Activated naive CD4-positive, alpha-beta T cell treated with anti-CD3 and anti-CD28 coated beads, Interleukin-2, amount 50 U/mL, for 16 hours (primary cell): ENCODE measurements around the gene OCEL1.
A peak's percentile ranks its signal among the peaks of the same experiment; 100 is the strongest.

Experiments
- DNase-seq: peaks from one replicate; pipeline ENCODE4 v3.0.0-alpha.2; 2020

Gene OCEL1

DNA sequence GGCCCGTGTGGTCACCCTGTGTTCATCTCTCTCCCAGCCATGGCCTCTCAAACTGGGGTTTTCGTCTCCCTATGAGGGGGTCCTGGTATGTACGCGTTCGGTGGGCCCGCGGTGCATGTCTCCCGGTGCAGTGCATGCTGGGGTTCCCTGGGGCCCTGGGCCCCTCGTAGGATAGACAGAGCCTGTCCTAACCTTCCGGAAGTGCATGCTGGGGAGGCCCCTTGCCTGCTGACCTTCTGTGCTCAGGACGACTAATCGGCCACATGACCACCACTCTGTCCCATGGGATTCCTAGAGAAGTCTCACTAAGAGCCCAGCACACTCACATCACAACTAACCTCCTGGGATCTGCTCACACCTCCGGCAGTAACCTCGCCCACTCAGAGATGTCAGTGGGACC is 15.7 kb upstream of the OCEL1 start:
- no peak for DNase-seq

DNA sequence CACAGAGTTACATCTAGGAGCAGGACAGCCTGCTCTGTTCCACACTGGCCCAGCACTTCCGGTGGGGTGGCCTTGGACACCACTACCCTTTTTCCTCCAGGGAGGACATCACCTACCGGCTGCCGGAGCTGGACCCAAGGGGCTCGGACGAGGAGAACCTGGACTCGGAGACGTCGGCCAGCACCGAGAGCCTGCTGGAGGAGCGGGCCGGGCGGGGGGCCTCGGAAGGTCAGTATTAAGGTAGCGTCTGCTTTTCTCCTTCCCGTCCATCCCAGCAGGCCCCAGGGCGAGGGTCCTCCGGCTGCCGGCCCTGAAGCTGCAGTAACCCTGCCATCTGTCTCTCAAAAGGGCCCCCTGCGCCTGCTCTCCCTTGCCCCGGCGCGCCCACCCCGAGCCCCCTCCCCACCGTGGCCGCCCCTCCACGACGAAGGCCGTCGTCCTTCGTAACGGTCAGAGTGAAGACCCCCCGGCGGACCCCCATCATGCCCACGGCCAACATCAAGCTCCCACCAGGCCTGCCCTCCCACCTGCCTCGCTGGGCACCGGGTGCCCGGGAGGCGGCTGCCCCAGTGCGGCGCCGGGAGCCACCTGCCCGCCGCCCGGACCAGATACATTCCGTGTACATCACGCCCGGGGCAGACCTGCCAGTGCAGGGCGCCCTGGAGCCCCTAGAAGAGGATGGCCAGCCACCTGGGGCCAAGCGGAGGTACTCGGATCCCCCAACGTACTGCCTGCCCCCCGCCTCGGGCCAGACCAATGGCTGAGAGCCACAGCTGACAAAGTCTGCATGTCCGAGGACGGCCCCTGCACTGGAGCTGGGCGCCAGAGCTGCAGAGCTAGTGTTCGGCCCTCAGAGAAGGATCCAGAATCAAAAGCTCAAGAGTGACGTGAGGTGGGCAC is 14.2 kb upstream of the OCEL1 start:
- no peak for DNase-seq

DNA sequence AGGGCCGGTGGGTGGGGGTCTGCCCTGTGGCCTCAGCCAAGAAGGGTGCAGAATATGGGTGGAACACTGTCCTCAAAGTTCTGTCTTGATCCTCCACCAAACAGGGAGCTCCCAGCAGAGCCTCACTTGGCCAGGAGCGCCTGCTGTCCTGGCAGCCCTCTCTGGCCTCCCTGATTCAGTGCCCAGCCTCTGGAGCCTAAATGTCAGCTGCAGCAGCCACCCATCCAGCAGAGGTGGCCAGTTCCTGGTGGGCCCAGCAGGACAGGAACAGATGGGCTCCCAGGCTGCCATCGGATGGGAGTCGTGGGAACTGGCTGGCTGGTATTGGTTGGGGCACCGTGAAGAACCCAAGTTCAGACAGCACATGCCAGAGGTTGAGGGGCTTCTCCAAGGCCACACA is 12.7 kb upstream of the OCEL1 start:
- no peak for DNase-seq

- no peak for DNase-seq
Measured at GRCh38 chr19:17214508-17215126, 11.4 kb upstream of the OCEL1 start.

GRCh38 chr19:17215127-17215971 is 10.7 kb upstream of the OCEL1 start, which contains the start of gene USE1:
TSS of gene USE1 (plus strand) at chr19:17215357. CDS start at chr19:17215406, 49 bp downstream.
- DNase-seq, result peak; percentile 87

- no peak for DNase-seq
Measured at GRCh38 chr19:17216058-17216670, 9.9 kb upstream of the OCEL1 start.

GRCh38 chr19:17219286-17219685 is 6.7 kb upstream of the OCEL1 start:
- no peak for DNase-seq

DNA sequence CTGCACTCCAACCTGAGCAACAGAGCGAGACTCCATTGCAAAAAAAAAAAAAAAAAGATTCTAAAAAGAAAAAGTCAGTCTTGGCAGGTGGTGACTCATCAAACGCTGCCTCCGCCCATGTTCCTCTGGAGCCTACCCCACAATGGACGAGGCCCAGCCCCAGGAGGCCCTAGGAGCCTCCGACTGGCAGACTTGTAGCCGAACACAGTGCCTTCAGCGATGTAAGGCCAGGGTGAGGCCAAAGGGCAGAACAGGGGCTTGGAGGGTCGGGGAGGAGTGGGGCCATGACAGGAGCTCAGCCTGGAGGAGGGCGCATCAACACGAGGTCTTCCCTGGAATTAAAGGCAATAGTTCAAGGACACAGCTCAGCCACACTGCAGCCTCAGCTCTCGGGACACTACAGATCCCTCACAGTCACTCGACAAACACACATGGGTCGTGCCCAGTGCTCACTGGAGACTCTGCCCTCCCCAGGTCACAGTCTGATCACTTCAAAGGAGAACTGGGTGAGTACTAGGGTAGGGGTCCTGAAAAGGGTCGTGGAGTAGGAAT is 5.7 kb upstream of the OCEL1 start:
- no peak for DNase-seq

- no peak for DNase-seq
Measured at GRCh38 chr19:17225053-17225452, 973 bp upstream of the OCEL1 start.

DNA sequence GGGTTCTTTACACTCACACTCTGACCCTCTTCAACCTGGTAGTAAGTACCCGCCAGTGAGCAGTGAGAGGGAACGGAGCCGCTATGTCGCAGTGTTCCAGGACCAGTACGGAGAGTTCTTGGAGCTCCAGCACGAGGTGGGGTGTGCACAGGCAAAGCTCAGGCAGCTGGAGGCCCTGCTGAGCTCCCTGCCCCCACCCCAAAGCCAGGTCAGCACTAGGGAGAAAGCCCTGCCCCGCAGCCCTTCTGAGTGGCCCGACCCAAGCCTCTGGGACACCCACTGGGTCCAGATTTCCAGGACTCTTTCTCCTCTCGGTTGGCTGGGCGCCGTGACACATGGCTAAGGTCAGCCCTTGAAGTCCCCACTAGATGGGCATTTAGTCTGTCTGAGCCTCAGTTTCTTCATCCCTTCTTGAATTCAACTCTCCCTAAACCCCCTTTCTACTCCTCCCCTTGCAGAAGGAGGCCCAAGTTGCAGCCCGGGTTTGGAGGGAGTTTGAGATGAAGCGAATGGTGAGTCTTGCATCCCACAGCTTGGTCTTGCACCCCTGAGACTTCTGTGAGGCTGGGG is 1.9 kb downstream of the OCEL1 start:
- no peak for DNase-seq

- no peak for DNase-seq
Measured at GRCh38 chr19:17229890-17230289, 3.9 kb downstream of the OCEL1 start.

DNA sequence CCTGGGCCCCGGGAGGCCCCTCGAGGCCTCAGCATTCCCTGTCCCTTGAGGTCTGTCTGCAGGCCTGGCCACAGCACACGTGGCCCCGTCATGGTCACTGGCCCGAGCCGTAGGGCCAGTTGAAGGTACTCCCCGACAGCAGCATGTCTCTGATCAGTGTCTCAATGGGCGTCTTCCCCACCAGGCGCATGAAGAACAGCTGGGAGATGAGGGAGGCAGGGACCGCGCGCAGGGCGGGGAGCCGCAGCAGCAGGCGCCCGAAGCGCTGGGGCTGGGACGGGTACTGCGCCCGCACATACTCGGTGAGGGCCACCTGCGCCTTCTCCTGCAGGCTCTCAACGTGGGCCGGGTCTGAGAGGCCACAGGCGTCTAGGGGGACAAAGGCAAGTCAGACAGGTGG is 6.2 kb downstream of the OCEL1 start:
- DNase-seq, result no peak

DNA sequence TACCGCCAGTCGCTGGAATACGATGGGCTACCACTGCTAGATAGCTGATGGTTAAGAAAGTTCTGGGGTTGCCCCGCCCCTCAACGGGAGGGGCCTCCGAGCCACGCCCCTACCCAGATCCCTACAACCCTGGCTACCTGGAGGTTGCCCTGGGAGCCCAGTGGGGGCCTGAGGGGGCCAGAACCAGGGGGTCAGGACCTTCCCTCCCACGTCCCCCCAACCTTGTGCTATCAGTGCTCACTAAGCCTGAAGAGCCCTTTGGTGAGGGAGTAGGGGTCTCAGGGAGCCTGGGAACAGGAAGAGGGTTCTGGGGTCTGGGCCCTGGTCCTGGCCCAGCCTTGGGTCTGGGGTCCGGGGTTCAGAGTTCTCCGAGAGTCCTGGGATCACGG is 8.9 kb downstream of the OCEL1 start:
- DNase-seq, result peak; percentile 74

- peak; percentile 80 for DNase-seq
Measured at GRCh38 chr19:17235300-17235970, 9.4 kb downstream of the OCEL1 start.

DNA sequence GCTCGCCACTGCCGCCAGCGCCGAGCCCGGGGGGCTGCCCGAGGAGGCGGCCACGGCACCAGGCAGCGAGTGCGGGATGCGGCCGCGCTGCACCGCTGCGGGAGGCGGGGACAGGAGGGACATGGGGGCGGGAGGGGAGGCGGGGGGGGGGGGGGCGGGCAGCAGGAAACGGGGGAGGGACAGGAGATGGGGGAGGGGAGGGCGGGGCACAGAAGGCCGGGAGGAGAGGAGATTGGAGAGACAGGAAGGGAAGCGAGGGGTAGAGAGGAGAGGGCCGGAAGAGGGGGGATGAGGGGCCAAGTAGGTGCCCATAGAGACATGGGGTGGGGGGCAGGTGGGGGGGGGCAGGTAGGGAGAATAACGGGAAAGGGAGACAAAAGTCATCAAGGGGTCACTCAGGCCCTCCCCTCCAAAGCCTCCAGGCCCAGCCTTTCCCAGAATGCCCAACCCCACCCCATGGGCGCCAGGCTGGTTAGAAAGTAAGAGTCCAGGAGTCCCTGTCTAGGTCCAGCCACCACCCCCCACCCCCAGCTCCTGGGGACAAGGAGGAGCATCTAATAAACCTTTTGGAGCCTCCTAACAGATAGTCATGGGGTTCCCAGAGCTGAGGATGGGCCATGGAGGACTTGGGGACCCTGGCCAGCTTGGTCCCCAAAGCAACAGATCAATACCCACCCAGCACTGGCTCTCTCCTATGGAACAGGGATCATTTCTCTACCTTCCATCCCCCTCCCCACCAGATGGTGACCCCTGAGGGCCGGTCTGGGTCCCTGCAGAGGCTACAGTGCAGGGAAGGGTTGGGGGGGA is 10.1 kb downstream of the OCEL1 start:
- no peak for DNase-seq

DNA sequence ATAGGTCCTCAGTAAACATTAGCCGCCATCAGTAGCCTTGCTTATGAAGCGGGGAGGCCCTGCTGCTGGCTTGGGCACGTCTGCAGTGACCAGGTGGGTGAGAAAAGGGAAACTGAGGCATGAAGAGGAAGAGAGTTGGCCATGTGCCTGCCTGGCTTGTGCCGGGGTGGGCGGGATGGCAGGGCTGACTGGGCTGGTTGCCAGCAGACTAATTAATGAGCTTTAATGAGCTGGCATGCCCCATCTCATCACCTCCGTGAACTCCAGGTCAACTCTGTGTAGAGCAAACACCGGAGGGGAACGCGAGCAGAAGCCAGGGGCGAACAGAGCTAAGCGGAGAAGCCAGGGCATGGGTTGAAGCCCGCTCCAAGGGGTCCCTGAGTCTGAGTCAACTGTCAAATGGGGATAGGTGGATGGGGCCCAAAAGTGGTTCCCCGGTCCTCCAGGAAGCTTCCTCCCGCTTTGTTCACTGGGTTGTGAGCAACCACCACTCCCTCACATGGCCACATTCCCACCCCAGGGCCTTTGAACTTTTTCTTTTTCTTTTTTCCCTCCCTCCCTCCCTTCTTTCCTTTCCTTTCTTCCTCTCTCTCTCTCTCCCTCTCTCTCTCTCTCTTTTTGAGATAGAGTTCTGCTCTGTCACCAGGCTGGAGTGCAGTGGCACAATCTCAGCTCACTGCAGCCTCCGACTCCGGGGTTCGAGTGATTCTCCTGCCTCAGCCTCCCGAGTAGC is 11.0 kb downstream of the OCEL1 start:
- DNase-seq, result no peak

DNA sequence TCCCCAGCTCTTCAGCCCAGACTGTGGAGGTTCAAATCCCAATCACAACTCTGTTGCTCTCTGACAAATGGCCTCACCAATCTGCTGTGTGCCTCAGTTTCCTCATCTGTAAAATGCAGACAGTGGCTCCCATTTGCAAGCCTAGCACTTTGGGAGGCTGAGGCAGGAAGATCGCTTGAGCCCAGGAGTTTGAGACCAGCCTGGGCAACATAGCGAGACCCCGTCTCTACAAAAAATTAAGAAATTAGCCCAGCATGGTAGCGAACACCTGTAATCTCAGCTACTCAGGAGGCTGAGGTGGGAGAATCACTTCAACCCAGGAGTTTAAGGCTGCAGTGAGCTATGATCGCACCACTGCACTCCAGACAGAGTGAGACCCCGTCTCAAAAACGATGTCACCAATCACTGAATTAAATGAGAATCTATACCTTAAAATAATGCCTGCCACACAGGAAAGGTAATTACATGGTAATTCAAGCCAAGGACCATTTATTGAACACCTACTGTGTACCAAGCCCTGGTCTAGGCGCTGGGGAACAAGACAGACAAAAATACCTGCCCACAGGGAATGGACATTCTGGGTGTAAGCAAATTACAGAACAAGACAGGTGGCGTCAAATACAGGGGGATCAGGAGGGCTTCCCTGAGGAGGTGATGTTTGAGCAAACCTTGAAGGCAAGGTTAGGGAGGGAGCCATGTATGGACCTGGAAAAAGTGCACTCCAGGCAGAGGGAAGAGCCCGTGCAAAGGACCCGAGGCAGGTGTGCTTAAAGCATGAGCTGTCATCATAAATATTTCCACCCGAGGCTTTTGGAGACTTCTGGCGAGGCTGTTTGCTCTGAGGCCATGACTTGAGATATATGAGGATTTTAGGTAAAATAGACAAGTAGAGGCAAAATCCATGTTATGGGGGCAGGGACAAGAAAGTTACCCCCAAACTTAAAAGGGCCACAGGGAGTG is 12.0 kb downstream of the OCEL1 start:
- no peak for DNase-seq

DNA sequence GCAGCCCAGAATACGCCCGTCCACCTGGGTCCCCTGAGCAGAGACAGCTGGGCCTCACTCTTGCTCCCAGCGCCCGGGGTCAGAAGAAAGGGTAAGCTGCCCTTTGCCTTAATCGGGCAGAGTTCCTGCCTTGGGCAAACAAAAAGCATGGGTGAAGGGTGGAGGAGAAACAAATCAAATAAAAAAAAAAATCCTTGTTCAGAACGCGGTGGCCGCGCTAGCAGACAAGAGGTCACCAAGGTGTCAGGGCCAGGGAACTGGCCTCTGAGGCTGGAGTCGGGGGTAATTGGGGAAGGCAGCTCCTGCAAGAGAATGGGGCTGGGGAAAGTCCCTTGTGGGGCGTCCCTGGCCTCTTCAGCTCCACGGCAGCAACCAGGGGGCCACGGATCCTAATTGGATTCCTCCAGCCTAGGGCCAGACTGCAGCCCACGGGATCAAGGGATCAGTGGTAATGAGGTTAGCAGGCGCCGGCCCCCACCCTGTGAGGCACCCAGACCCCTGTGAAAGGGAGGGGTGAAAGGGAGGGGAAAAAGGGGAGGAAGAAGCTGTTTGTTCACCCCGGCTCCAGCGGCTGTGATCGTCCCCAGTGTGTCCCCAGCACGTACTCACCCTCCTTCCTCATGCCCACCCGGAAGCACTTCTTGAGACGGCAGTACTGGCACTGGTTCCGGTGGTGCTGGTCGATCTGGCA is 14.2 kb downstream of the OCEL1 start:
- DNase-seq, result no peak
